Panc1 (cell line): ENCODE results near the gene RALGPS1.

Source experiments
- POLR2AphosphoS5 ChIP-seq: IDR thresholded peaks from 2 replicates; pipeline ENCODE4 v1.6.1; 2012; ENCODE audit warnings: mild to moderate bottlenecking, low read depth, low read length, moderate library complexity
- SIN3A ChIP-seq: IDR thresholded peaks from 2 replicates; pipeline ENCODE4 v1.6.1; 2012; ENCODE audit warnings: low read depth, mild to moderate bottlenecking, low read length, moderate library complexity, borderline replicate concordance; ENCODE audit not compliant: insufficient read depth
- TCF7L2 ChIP-seq: IDR thresholded peaks from 2 replicates; pipeline ENCODE4 v1.6.1; 2011; ENCODE audit warnings: mild to moderate bottlenecking, low read depth, low read length, inconsistent platforms
- TF ChIP-seq, protein P1 (sequence below): fragments of 450-650 bp; IDR thresholded peaks from 2 replicates; pipeline ENCODE4 v1.5.1; 2017; ENCODE audit warnings: mild to moderate bottlenecking
- TF ChIP-seq, protein P2 (sequence below), 2 experiments: IDR thresholded peaks; 2 replicates each; pipeline ENCODE4 v1.6.1; 2011 to 2012; ENCODE audit warnings: low read depth in 2 of 2, control low read depth in 1 of 2, low read length in 1 of 2, mild to moderate bottlenecking in 1 of 2, moderate library complexity in 1 of 2; ENCODE audit not compliant: insufficient read depth in 1 of 2

DNA sequence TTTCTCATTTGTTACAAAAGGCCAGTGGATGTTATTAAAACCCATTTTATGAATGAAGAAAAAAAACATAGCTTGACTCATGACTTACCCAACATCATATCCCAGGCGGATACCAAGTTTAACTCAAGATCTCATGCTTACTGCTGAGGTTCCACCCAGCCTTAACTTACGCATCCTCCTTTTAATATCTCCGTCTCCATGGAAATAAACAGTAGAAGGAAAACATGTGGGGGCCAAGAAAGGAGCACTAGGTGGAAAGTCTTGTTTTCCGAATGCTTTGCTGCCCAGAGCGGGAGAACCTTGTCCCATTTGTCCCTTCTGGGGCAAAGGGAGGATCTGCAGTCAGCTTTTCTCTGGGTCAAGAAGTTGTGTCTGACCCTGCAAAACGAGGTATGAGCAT, 163.8 kb downstream of the RALGPS1 start:
- TF ChIP-seq POLR2AphosphoS5 (no peak), SIN3A (no peak), TCF7L2 (no peak)
- TF ChIP-seq, protein P1, sequence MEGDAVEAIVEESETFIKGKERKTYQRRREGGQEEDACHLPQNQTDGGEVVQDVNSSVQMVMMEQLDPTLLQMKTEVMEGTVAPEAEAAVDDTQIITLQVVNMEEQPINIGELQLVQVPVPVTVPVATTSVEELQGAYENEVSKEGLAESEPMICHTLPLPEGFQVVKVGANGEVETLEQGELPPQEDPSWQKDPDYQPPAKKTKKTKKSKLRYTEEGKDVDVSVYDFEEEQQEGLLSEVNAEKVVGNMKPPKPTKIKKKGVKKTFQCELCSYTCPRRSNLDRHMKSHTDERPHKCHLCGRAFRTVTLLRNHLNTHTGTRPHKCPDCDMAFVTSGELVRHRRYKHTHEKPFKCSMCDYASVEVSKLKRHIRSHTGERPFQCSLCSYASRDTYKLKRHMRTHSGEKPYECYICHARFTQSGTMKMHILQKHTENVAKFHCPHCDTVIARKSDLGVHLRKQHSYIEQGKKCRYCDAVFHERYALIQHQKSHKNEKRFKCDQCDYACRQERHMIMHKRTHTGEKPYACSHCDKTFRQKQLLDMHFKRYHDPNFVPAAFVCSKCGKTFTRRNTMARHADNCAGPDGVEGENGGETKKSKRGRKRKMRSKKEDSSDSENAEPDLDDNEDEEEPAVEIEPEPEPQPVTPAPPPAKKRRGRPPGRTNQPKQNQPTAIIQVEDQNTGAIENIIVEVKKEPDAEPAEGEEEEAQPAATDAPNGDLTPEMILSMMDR, result no peak
- TF ChIP-seq, protein P2, sequence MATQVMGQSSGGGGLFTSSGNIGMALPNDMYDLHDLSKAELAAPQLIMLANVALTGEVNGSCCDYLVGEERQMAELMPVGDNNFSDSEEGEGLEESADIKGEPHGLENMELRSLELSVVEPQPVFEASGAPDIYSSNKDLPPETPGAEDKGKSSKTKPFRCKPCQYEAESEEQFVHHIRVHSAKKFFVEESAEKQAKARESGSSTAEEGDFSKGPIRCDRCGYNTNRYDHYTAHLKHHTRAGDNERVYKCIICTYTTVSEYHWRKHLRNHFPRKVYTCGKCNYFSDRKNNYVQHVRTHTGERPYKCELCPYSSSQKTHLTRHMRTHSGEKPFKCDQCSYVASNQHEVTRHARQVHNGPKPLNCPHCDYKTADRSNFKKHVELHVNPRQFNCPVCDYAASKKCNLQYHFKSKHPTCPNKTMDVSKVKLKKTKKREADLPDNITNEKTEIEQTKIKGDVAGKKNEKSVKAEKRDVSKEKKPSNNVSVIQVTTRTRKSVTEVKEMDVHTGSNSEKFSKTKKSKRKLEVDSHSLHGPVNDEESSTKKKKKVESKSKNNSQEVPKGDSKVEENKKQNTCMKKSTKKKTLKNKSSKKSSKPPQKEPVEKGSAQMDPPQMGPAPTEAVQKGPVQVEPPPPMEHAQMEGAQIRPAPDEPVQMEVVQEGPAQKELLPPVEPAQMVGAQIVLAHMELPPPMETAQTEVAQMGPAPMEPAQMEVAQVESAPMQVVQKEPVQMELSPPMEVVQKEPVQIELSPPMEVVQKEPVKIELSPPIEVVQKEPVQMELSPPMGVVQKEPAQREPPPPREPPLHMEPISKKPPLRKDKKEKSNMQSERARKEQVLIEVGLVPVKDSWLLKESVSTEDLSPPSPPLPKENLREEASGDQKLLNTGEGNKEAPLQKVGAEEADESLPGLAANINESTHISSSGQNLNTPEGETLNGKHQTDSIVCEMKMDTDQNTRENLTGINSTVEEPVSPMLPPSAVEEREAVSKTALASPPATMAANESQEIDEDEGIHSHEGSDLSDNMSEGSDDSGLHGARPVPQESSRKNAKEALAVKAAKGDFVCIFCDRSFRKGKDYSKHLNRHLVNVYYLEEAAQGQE (IDR thresholded peaks at IDR 0.05; ENCODE audit: insufficient read depth in 1 of 2, low read depth in 2 of 2, low read length in 1 of 2), result no peak
